Umbilical cord (tissue), 2 donors: ENCODE data around the gene AJAP1. TPM values are rescaled to one million over a fixed set of nuclear protein-coding genes. Genes with fewer than 3 reads are reported as not detected.
A peak's percentile ranks its signal among the peaks of the same experiment; 100 is the strongest.
"Not testable (repeated sequence)": the region's sequence is repeated elsewhere in the genome, so short reads cannot be mapped to it uniquely, and the experiment has no call there.

ENCODE experiments used
- DNase-seq: peaks from one replicate; pipeline ENCODE4 v3.0.0-alpha.2; 2015; ENCODE audit warnings: low spot score
- total RNA-seq: library from RNA; depleted of rRNA; stranded (reverse); fragments of >200 nt; gene quantifications from one replicate; pipeline ENCODE4 v1.2.3, GENCODE V29; 2014; ENCODE audit warnings: low replicate concordance; ENCODE audit not compliant: insufficient read depth

AJAP1 gene, protein sequence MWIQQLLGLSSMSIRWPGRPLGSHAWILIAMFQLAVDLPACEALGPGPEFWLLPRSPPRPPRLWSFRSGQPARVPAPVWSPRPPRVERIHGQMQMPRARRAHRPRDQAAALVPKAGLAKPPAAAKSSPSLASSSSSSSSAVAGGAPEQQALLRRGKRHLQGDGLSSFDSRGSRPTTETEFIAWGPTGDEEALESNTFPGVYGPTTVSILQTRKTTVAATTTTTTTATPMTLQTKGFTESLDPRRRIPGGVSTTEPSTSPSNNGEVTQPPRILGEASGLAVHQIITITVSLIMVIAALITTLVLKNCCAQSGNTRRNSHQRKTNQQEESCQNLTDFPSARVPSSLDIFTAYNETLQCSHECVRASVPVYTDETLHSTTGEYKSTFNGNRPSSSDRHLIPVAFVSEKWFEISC
- total RNA-seq = 0.96 TPM

DNA sequence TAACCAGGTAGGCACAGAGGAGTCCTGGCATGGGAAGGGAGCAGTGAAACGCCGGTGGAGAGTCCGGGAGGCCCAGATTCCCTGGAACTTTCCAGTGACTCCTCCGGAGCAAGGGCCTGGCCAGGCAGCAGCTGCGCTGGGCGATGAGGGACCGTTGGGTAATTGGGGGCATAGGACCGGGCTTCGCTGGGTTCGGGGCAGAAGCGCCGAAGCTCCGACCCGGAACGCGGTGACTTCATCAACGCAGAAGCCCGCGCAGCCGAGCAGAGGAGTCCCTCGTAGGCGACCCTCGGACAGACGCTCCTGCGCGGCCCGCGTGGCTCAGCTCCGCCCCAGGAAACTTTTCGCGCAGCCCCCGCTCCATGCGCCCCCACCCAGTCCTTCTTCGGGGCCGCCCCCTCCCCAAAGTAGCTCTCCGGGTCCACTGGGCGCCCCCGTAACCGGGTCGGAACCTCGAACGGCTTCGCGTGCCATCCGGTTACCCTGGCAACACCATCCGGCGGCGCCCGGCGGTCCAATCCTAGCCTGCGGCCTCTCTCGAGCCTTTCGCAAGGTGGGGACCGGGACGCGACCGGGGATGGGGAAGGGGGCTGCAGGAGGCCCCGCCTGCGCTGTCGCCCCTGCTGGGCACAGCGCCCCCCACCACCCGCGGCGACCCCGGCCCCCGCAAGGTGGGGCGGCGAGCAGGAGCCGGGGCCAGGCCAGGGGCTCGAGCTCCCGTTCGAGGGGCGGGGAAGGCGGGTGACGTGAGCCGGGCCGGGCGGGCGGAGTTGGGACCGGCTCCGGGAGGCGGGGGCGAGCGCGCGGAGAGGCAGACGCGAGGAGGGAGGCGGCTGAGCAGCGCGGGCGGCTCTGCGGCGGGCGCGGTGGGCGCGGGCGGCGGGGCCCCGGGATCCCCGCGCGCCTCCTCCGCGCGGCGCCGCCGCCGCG, at the start of gene AJAP1:
Gene AJAP1, plus strand, starts transcription at position 814 of the 930 bp plus-strand sequence. CDS start 817 bp downstream, outside the sequence.
- DNase-seq = peak; percentile 20

DNA sequence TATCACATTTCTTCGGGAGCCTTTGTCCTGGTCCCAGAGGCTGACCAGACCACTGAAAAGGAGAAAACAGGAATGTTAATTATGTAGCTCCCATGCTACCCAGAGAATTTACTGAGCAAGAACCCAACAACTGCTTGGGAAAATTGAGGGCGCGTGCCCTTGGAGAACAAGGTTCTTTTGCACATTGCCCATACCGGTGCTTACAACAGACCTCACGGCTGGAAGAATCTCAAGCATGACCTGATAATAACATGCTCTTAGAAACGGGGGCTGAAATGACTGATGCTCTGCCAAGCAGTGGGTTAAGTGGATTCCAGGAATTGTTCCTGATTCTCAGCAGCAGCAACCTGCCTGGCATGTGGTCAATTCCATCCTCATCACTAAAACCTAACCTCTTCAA, 49.3 kb upstream of the AJAP1 start:
- no peak for DNase-seq

DNA sequence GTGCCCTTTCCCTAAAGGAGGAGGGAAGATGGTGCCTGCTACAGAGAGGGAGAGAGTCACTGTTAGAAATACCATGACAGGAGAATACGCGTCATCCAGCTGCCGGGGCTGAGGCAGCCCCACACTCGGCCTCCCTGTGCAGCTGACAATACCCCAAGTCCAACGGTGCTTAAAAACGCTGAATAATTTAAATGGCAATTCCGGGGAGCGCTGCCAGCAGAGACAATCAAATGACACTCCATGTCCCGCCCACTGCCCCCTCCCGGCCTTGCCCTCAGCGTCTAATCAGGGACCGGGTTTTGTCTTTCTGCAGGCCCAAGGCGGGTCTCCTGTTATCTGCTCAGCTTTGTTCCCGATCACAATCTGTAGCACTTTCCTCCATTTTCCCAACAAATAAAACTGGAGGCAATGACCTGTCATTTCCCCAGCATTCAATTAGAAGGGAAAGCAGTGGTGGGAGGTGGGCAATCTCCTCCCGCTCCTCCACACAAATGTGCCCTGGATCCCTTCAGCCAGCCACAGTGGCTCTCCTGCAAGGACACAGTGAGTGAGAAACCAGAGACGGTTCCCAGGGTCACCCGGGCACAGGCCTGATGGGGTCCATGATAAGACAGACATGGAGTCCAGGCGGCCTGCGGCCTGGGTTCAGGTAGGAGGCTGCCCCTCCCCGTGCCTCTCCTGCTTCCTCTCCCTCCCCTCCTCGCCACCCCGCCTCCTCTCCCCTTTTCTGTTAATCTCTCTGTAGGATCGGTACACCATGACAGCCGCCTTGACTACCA, 42.7 kb upstream of the AJAP1 start:
- no peak for DNase-seq

DNA sequence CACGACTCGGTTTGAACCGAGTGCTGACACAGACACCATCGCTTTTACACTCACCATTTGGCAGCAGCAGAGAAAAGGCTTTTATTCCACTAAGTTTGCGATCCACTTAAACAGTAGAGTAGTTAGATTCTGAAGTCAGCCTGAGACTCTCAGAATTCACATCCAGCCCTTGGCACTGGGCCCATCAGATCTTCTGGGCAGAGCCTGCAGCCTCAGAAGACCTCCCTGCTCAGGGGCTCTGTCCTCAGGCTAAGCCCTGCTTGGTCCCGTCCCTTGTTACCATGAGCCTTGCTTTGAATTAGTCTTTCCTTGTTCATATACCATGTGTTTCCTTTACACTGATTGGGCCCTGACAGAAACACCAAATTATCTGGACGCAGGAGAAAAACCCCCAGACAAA, 41.4 kb upstream of the AJAP1 start:
- DNase-seq = no peak

DNA sequence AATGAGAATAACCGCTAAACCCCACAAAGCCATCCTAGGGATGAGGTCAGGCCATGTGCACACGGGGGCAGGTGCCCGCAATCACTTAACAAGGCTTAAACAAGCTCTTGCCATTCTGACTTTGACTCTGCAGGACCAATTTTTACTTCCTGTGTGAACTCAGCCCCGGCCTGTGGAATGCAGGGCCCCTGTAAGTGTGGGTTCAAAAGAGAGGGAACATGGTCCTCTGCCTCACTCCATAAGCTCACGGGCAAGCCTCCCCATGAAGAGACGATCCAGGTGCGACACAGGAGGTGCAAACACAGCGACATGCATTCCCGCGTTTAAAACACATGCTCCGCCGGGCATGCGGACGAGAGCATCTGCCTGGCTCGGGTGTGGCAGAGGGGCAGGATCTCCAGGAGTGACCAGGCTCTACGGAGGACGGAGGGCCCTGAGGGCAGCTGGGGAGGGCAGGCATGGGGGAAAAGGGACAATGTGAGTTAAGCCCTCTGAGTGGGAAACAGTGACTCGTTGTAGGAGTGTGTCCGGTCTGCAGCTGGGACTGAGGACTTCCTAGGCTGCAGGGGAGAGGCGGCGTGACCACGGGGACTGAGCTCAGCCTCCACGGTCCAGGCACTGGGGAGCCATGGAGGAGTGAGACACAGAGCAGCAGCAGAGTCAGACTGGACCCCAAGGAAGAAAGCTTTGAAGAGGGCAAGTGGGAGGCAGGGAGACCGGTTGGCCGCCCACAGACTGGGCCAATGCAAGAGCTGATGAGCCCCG, 40.6 kb upstream of the AJAP1 start:
- no peak for DNase-seq

DNA sequence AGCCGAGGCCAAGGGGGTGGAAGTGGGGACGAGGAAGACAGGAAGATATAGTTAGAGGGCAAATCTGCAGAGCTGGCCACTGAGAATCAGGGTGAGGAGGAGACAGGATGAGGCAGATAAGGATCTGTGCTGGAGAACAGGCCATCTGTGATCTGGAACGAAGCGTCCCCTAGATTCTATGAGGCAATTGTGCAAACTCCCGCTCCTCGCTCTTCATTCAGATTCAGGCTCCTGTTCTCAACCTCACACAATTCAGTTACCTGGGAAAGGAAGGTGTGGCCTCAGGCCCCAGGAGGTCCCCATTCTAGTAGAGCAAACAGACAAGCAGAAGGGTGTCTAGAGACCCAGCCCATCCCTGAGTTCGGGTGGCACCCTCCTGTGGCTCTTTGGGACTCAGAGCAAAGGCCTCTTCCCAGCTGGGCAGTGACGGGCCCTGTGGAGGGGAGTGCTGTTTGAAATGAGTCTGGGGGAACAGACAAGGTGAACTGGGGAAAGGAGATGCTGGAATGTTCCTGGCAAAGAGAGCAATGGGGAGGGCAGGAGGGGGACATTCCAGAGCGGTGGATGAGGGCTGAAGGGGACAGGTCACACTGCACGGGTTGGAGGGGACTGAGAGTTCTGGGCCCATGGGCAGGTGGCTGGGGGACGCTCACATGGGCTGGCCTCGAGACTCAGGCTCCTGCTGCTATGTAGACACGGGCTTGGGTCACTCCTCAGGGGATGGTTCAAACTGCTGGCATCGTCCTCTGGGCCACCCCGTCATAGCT, 39.9 kb upstream of the AJAP1 start:
- DNase-seq = no peak

DNA sequence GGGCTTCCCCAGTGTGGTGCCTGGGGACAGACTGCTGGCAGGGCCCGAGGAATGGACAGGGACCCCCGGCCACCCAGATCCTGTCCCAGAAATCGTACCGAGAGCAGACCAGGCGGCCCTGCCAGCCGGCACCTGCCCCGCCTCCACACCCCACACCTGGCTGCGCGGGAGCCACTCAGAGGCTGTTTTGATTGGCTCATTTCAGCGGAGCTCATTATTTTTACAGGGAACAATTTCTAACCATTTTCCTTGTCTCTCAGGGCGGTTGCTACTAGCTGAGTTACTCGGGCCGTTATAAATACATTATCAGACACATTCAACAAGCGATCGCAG, 39.3 kb upstream of the AJAP1 start:
- no peak for DNase-seq

DNA sequence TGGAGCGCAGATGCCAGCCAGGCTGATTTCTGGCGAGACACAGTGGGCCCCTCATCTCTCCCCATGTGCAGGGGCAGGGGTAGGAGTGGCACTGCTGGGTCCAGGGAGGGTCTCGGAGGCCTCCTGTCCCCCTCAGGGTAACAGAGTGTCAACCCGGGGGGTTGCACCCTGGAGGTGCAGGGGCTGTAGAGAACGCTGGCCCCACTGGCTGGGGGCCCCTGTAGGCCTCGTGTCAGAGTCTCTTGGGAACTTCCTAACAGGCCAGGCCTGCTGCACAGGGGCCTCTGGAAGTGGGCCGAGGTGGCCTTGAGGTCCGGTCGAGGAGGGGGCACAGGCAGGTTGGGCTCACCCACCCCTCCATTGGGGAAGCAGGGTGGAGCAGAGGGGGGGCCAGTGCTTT, 38.9 kb upstream of the AJAP1 start:
- DNase-seq = no peak

DNA sequence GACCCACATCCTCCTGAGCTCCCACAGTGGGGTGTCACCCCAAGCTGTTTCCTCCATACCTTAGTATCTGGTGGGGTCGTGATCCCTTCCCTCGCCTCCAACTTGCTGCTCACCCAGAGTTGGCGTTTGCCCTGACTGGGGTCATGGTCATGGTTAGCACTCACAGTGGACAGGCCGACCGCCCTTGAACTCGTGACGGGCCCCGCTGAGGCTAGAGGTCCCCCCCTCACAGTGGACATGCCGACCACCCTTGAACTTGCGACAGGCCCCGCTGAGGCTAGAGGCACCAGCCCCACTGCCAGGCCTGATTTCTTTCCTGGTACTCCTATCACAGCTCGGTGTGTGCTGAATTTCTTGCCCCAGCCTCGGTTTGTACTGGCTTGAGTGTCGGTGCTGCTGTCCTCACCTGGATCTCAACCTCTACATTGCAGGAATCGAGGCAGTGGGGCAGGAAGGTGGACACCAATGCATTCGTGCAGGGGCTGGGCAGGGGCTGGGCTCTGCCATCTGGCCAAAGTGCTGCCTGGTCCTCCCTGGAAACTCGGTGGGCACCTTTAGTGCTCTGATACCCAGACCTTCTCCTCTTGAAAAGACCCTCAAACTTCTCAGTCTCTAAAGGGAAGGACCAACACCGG, 37.5 kb upstream of the AJAP1 start:
- DNase-seq = no peak

DNA sequence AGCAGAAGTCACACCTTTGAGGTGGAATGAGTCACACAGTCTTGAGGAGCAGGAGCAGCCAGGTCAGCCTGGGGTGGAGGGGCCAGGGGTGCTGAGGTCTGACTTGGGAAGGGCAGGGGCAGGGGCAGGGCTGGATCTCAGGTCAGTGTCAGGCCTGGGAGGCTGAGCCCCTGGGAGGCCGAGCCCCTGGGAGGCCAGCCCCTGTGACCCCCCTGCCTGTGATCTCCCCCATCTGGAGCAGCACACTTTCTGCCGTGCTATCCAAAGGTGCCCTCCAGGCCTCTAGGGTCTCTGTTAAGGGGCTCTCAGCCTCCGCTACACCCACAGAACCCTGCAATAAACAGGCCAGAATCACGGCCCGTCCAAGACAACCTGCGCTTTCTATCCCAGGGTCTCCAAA, 36.9 kb upstream of the AJAP1 start:
- DNase-seq = no peak

DNA sequence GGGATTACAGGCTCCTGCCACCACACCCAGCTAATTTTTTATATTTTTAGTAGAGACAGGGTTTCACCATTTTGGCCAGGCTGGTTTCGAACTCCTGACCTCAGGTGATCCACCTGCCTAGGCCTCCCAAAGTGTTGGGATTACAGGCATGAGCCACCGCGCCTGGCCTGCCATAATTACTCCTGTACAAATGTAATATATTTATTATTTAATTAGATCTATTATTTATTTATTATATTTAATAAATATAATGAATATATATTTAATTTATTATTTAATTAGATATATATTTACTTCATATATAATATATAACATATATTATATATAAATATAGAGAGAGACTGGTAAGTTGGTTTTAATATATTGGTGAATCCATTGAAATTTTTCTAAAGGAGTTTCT, 35.6 kb upstream of the AJAP1 start:
- DNase-seq = not testable (repeated sequence)

DNA sequence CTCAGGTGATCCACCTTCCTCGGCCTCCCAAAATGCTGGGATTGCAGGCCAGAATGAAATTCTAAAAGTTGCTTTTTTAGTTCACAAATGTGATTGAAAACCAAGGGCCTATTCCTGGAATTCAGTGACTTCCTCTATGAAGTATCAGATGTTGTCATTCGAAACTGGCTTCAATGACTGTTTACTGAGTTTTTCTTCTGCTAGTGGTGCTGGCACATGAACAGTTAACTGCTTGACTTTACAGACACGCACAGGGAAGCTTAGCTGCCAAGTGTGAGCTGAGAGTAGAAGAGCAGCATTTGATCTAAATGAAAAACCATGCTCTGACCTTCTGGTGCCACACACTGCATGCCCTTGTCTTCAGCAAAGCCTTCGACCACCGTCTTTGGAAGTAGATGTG, 32.8 kb upstream of the AJAP1 start:
- no peak for DNase-seq

DNA sequence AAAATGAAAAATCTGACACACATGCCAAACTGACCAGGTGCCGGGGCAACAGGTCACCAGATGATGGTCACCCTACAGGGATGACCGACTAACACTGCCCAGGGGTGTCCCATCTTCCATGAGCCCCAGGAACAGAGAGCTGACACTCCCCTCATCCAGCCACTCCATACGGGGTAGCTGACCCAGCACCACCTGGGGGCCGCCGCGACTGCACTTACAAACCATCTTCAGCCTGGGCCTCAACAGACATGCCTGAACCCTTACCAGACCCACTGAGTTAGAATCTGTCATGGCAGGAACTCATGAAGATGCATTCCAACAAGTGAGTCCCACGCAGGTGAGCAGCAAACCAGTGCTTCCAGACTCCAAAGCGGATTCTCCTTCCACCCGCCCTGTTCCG, 31.6 kb upstream of the AJAP1 start:
- DNase-seq = no peak

DNA sequence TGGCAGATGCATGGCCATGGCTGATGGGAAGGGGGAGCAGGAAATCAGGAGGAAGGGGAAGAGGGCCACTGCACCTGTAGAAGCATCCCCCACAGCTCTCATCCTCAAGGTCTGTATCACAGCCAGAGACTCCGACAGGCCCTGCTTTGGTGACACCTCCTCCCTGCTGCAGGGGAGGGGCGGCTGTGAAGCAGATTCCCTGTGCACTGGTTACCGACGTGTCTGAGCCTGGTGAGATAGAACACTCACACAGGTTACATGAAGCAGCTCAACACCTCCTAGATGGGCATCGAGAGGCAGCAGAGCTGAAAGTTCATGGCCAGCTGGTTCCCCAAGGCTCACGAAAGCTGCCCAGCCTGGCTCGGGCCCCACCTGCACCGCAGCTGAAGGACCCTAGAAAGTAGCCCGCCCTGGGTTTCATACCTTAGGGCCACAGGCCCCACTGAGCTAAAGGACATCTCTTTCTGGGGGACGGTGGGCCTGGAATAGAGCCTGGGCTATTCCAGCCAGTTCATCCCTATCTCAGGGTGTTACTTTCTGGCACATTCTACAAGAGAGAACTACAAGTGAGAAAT, 30.2 kb upstream of the AJAP1 start:
- DNase-seq = no peak

DNA sequence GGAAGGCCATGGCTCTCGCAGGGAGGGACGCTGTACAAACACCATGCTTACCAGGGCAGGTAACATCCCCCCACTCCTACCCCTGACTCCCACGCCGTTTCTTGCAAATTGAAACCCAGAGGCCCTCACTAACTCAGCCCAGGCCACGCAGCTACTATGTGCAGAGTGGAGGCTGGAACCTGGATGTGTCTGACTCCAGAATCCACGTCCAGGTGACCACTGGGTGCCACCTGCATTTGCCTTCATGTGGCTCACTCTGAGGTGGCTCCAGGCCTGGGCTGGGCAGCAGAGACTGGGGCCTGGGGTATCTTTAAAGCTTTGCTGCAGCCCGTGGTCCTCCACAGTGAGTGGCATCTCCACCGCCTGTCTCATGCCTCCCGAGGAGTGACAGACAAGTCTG, 29.6 kb upstream of the AJAP1 start:
- no peak for DNase-seq

DNA sequence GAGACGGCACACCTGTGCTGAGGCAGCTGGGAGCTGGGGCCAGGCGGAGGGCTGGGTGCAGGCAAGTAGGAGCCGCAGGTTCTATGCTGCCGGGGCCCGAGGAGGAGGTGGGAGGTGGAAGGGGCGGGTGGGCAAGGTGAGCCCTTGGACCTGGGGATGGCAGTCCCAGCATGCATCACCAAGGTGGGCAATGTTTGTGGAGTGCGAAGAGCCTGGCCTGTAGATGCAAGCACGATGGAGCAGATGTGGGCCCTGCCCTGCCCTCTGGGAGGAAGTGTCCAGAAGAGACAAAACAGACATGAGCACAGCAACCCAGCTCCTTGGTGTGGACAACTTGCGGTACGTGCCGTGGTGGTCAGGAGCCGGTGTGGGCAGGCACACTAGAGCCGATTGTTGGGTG, 28.3 kb upstream of the AJAP1 start:
- DNase-seq = no peak

DNA sequence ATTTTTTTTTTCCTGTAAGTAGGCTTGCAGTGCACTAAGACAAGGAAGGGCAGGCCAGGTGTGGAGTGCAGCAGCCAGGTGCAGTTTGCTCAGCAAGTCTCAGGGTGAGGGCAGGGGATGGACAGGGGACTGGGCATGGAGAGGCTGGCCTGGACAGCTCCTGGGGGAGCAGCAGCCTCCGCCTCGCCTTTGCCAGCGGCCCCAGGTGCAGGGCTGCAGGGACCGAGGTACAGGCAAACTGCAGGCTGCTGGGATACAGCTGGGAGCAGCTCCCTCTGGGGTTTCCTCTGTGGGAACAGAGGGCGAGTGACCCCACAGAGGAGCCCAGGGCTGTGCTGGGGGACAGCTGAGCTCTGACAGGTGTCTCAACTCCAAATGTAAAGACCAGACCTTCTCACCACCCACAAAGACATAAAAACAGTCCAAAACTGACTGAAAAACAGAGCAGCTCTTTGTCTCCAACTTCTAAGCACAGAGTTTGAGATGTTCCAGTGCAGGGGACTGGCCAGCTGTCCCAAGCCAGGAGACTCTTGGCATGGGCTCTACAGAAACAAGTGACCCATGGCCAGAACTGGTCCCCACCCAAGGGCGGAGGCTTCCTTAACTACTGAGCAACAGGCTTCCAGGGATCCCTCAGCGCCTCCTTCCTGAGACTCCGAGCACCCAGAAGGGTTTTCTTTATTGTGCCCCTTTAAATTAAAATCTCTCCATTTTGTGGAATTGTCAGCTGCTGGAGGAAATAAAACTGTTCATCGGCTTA, 27.7 kb upstream of the AJAP1 start:
- no peak for DNase-seq

DNA sequence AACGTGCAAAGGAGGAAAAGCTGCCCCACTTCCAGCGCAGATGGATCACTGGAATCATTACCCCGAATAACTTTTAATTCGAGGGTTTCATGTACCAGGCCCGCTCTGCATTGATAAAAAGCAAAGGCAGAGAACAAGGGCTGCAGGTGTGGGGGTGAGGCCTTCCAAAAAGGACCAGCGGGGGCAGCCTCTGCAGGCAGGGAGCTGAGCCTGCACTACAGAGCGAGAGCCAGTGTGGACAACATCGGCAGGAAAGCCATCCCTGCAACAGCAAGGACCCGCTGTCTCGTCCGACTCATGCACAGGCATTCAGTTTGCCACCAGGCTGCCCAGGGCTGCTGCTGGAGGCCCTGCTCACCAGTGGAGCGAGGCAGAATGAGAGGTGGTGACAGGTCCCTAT, 27.1 kb upstream of the AJAP1 start:
- DNase-seq = no peak

DNA sequence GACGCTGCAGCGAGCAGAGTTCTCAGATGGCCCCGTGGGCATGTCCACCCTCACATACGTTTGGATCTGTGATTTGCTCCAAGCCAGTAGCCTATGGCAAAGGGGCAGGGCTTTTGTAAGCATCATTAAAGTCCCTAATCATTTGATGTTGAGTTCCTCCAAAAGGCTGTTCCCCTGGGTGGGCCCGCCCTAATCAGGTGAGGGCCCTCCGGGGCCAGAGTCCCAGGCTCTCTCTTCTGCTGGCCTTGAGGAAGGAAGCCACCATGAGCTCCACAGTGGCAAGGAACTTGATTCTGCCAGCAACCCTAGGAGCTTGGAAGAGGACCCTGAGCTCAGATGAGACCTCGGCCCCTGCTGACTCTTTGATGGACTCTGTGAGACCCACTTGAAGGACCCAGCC, 25.4 kb upstream of the AJAP1 start:
- no peak for DNase-seq
